ENCODE results near the gene UNC5A.

The UNC5A gene

DNA sequence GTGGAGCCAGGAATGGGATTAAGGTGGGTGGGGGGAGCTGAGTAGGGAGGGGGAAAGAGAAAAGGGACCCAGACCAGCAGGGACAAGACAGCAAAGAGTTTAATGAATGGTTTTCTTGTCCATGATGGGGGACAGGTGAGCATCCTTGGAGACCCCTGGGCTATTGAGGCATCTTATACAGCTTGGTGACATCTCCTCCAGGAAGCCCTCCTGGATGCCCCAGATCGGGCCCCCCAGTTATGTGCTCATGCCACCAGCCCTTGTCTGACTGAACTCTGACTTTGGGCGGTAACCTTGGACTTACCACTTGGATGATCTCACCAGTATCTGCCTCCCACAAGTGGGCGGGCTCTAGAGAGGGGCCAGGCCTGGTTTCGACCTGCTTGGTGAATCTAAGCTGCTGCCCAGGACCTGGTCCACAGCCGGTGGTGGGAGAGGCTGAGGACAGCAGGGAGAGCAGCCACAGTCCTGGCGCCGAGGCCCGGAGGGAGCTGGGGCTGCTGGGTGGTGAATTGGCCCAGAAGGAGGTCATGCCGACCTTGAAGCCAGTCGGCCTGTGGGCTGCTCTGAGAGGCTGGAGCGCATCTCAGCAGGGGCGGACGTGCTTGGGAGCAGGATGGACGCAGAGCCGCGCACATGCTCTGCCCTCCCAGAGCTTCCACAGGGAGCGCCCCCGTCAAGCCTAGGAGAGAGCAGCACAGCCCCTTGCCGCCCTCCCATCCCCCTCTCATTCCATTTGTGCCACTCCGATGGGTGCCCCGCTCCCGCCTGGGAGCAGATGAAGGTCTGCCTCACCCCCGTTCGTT lies 36.2 kb downstream of the UNC5A start:
- no peak for DNase-seq (ENCODE audit: low spot score)

DNA sequence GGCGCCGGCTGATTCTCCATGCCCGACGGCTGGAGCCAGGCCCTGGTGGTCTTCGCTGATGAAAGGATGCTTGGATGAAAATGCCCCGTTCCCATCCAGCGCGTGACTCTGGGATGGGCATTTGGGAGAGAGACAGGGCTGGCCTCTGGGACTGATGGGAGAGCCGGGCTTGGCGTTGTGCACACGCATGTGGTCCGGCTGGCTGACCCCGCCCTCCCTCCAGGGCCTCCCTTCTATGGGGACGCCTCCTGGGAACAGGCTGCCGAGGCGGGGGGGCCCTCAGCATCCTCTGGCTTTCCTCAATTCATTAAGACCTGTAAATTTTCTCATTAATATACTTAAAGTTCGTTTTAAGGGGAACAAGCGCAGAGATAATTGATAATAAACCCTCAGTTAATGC lies 36.8 kb downstream of the UNC5A start:
- DNase-seq (ENCODE audit: low spot score) = no peak

DNA sequence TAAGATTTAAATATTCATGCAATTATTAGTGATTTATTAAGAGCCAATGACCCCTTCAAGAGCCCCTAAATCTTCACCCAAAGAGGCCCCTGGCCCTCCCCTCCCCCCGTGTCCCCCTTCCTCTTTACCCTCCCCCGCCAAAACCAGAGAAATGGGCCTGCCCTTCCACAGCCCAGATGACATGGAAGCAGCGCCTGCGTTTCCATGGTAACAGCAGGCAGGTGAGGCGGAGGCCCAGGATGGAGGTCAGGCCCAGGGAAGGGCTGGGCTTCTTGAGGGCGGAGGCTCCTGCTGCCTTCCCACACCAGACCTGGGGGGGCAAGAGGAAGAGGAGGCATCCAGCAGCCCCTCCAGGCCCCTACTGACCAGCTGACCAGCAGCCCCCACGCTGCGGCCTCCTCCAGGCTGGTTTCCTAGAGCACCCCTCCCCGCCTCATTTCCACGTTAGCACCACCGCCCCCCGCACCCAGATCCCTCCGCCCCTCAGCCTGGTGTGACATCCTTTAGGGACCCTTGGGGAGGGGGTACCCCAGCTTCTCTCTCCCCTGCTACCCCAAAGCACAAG lies 37.4 kb downstream of the UNC5A start:
- DNase-seq (ENCODE audit: low spot score) = no peak

DNA sequence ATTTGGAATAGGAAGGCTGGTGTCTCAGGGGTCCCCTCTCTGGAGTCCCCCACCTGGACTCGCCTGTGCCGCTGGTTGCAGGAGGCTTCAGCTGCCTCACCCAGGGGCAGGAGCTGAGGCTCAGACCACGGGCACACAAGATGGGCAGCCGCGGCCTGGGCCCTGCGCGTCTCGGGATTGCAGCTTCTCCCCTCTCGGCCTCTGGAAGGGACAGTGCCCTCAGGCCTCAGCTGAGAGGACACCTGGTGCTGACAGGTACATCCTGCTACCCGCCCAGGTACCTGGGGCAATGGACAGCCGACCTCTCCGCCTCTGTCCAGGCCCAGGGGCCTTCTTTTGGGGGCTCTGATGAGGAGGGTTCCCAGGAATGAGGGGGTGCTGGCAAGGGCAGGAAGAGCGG lies 38.3 kb downstream of the UNC5A start:
- DNase-seq (ENCODE audit: low spot score) = no peak

DNA sequence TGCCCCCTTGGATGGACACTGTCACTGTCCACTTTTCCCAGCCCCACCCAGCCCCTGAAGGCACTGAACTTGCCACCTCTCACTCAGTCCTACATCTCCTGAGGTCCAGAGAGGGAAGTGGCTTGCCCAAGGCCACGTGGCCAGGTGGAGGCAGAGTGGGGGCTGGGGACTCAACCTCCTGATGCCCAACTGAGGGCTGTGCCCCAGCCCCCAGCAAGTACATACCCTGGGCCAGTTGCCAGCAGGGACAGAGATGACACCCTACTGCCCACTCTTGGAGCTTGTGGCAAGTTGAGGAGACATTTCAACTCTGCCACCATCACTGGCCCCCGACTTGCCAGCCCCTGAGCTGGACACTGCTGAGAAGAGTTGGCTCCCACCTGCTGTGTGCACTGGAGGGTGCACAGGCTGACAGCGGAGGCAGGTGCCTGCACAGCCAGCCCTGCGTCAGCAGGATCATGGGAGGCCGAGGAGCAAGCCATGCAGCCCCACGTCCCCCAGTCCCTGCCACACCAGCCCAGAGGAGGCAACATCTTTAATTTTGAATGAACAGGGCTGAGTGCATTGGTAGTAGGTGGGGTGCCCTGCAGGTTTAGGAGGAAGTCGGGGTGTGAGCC lies 39.4 kb downstream of the UNC5A start:
- no peak for DNase-seq (ENCODE audit: low spot score)

DNA sequence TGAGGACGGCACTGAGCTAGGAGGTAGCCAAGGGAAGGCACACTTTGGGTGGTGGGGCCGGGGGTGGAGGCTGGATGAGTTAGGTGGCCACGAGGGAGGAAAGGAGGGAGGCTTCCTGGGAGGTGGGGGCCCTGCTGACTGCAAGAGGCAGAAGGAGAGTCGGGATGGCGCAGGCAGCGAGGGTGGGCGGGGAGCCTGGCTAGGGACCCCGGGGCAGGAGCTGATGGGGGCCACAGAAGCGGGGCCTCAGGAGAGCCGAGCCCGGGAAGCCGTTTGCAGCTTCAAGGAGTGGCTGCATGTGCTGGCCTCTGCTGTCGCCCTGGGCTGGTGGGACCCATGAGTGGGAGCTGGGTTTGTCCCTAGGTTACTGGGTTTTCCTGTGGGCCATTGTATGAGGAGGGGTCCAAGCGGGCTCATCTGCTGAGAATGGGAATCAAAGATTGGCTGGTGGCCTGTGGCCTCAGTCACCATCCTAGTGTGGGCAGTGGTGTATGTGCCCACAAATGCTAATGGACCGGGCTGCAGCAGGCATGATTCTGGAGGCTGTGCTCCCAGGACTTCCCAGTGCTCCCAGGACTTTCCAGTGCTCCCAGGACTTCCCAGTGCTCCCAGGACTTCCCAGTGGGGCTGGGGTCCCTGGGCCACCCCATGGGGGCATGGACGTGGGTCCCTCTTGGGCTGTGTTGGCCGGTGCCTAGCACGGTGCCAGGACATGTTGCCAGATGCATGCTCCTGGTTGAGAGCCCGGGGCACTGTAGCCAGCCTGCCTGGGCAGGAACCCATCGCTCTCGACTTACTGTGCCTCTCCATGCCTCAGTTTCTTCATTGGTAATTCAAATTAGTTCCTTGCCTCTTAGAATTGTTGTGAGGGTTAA lies 40.2 kb downstream of the UNC5A start:
- DNase-seq (ENCODE audit: low spot score) = no peak

DNA sequence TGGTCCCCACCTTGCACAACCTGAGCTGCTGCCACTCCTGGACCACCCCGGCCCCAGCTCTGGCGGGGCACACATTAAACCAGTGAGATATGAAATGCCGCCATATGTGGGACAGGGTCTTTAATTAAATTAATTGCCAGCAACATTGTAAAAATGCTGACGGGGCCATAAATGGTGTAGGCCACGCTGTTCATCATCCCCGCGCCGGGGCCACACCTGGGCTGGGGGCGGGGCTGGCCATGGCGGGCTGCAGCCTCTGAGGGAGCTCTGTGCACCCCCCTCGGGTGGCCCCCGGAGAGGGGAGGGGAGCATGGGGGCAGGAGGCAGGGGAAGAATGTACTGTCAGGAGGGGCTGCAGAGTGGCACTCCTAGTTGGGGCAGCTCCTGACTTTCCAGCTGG lies 41.0 kb downstream of the UNC5A start:
- DNase-seq (ENCODE audit: low spot score) = no peak

DNA sequence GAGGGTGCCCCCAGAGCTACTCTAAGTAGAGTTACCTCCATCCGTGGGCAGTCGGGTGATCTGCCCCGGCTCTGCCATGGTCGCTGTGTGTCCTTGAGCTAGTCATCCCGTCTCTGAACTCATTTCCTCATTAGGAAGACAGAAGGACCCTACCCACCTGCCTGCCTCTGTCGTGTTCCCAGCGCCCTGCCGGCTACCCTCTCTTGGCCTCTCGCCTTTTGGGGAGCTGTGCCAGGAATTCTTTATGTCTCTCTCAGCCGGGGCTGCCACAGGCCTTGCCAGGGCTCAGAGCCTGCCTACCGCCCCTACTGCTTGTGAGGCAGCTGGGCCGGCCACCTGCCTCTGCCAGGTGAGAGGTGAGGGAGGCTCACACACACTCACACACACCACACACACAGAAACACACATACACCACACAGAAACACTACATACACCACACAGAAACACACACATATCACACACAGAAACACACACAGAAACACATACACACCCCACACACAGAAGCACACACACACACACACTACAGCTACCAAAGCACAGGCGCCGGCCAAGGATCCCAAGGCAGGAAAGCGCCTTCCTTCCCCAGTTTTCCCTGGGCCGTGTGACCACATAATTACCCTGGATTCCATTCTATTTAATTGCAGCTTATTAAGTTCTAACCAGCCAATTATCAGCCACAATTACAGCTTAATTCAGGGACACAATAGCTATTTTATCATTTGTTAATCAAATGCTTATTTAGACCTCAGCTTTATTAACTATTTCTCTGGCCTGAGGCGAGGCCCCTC lies 41.7 kb downstream of the UNC5A start:
- no peak for DNase-seq (ENCODE audit: low spot score)

DNA sequence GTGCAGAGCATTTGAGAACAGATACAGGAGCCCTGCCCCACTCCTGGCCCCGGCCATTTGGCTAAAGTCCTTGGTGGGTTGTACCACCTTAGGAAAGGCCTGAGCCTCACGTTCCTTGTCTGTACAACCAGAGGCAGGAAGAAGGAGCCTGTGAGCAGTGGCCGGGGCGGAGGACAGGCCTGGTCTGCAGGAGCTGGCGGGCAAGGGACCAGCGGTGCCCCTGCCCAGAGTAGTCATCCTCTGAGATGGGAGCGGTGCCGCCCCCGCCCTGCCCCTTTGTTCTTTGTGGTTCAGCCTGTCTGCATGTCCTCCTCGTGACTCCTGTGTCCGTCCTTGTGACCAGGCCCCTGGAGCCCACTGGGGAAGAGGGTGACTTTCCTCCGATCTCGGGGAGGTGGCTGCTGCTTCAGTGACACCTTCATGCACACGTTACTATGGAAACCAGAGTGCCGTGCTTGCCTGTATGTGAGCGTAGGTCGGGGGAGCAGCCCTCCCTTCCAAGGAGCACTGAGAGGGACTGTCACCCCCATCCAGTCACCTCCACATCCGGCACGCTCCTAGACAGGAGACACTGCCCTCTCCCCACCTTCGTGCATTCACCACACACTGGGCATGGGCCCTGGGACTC lies 42.9 kb downstream of the UNC5A start:
- DNase-seq (ENCODE audit: low spot score) = no peak

DNA sequence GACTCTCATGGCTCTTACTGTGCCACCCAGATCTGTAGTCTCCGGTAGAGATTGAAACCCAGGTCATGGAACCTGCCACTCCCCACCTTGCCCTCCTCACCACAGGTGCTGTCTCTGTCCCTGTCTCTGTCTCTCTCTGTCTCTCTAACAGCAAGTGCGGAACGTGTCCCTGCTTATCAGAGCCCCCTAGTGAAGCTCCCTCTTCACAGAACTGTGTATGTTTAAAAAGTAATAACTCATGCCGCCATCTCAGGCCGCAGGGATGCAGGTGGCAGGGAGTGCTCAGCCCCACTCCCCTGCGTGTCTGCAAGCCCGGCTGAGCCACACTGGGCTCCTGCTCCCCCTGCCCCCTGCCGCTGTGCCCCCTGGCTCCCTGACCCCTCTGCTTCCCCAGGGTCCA lies 43.8 kb downstream of the UNC5A start:
- DNase-seq (ENCODE audit: low spot score) = no peak

DNA sequence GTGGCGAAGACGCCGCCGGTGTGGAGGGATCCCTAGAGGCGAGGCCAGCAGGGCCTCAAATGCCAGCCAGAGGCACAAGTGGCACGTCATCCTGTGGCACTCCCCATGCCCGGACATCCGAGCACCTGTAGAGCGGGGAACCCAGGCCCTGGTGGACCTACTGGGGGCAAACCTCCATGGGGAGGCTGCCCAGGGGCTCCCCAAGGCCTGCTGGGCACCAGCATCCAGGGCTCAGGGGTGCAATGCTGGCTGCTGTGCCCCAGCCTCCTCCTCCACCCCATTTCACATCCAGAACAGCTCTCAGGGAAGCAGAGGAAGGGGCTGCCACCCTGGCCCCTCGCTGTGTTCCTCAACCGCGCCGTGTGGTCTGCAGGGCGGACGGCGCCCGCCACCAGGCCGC lies 45.2 kb downstream of the UNC5A start:
- DNase-seq (ENCODE audit: low spot score) = no peak

DNA sequence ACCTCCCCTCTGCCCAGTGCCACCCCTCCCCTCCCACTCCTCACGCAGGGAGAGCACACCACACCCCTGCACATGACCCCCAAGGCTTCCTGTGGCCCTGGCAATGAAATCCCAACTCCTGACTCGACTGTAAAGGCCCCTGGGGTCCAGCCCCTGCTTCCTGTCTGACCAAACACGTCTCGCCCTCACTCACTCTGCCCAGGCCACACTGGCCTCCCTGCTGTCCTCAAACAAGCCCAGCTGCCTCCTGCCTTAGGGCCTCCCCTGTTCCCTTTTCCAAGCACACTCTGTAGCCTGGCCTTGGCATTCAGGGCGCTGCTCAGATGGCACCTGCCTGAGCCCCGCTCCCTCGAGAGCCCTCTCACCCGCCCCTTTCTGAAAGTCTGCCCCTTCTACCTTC lies 46.4 kb downstream of the UNC5A start:
- DNase-seq (ENCODE audit: low spot score) = no peak

DNA sequence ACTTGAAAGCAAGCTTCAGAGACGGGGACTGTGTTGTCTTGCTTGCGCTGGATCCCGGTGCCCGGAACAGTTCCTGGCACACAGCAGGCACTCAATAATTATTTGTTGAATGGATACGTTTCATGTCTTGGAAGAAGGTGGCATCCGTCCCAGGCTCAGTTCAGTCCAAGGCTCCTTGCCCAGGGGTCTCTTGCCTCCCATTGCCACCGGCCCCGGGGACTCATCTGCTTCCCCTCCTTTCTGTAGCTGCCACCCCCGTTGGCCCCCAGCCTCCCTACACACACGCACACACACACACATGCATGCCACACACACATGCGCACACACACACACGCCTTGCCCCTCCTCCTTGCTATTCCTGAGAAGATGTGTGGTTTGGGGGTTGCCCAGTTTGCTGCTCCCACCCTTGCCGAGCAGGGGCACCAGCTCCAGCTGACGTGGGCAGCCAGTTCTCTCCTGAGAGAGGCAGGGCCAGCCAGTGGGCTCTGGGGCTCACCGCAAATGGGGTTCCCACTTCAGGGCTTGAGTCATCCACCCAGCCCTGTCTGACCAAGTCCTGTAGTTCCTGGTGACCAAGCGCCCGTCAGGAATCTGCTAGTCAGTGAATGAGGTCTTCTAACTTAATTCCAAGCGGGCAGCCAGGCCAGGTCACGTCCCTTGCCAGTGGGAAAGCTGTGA lies 47.0 kb downstream of the UNC5A start:
- DNase-seq (ENCODE audit: low spot score) = no peak

DNA sequence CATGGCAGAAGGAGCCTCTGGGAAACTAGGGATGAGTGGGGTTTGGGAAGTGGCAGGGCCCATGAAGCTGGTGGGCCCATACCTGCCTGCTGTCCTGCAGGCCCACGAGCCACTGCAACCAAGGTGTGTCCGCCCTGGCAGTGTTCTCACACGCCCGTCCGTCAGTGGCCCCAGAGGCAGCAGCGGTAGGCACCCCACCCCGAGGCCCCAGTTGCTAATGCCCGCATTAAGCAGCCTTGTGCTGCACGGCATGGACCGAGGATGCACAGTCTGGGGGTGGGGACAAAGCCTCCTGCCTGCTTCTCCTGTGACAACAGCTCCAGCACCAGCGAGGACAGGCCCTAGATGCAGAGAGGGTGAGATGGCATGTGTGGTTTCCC lies 47.5 kb downstream of the UNC5A start:
- no peak for DNase-seq (ENCODE audit: low spot score)

DNA sequence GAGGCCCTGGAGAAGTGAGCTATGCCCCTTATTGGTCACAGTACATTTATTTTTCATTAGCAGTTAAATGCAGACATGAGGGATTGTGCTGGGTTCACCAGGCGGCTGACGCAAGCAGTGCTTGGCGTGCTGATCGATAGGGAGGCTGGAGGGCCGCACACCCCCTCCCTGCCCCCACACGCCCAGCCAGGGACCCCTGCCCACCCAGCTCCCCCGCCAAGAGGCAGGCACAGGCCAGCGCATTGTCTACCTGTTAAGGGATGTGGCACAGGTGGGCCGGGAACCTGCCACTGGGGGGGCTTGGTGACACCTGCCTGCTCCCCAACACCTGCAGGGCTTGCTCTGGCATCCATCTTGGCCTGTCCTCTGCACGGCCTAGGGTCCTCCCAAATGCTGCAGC lies 49.6 kb downstream of the UNC5A start:
- DNase-seq (ENCODE audit: low spot score) = no peak

DNA sequence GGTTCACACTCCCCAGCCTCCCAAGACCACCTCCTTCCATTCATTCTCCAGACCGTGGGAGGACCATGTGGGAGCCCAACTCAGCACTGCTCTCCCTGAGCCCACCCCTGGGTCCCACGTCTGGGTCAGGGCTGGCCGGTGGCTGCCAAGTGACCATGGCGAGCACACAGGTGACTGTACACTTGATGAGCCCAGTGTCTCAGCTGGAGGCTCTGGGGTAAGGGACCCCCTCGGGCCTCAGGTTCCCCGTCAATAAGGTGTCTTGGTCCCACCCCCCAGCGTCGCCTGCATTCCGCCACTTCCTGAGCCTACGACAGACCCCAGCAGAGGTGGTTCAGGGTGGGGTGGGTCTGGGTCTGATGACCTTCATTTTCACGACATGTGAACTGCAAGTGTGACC lies 50.0 kb downstream of the UNC5A start:
- DNase-seq (ENCODE audit: low spot score) = no peak

DNA sequence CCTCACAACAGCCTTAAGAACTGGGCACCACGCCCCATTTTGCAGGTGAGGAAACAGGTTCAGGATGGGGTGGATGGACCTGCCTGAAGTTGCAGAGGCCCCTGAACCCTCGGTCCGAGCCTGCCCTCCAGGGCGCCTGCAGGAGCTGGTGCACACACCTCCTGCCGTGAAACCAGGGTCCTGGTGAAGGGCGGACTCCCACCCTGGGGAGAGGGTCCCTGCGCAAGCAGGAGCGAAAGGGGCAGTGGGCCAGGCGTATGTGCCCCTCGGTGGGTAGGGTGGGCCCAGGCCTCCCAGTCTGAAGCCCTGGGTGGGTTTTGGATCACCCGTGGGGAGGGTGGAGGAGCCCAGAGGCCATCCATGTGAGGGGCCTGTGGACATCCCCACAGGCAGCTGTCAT lies 50.9 kb downstream of the UNC5A start:
- DNase-seq (ENCODE audit: low spot score) = no peak

DNA sequence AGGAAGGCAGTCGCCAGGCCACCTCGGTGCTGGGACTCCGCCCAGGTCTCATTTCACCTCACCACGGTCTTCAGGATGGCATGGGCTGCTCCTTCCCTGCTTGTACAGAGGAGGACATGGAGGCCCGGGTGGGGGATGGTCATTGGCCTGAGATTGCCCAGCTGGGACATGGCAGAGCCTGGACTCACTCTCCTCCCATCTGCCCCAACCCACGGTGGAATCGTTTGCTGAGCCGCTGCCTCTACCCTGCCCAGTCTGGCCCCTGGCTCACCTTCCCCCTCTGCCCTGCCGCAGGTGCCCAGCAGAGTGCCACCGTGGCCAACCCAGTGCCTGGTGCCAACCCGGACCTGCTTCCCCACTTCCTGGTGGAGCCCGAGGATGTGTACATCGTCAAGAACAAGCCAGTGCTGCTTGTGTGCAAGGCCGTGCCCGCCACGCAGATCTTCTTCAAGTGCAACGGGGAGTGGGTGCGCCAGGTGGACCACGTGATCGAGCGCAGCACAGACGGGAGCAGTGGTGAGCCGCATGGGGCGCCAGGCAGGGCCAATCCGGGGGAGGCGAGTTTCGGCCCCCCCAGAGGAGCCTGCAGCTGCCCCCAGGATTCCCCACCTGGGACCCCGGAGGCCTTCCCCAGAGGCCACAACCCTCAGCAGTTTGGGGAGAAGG lies 52.1 kb downstream of the UNC5A start:
- DNase-seq (ENCODE audit: low spot score) = no peak

DNA sequence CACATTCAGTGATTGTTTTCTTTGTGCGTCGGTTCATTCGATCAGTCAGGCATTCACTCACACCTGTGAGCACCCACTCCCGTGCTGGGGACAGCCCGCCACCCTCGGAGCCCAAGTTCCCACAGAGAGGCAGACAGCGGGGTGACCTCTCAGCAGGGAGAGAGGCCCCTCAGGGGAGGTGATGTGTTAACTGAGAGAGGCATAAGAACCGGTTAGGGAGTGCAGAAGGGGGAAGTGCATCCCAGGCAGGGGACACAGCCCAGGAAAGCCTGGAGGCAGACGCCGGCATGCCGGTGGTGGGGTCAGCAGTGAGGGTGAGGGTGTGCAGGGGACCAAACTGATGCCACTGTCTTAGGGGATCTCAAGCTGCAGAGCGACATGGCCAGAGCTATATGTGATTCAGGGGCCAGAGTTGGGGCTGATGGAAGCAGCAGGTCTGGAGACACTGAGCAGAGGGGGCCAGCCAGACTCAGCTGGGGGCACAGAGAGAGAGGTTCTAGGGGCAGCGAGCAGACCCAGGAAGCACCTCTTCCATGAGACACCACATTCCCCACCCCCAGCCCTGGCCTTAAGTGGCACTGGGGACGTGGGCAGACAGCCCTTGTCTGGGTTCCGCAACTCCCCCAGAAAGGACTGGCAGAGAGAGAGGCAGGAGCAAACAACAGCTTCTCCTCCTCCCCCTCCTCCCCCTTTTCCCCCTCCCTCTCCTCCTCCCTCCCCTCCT lies 52.8 kb downstream of the UNC5A start:
- no peak for DNase-seq (ENCODE audit: low spot score)

DNA sequence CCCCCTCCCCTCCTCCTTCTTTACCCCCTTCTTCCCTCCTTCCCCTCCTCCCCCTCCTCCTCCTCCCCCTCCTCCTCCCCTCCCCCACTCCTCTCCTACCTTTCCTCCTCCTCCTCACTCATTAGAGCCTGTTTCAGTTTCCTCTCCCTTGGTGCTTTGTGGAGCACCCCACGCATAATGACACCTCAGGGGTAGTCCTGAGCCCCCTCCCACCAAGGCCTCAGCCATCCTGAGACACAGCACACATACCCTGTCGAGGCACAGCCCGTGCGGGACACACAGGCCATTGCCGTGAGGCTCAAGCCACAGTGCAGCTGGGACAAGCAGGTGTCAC lies 53.4 kb downstream of the UNC5A start:
- DNase-seq (ENCODE audit: low spot score) = no peak
